Breast epithelium (tissue), 4 donors: Measurements from ENCODE around the gene TRAF7. TPM values are rescaled to one million over a fixed set of nuclear protein-coding genes. Genes with fewer than 3 reads are reported as not detected.
A peak's percentile ranks its signal among the peaks of the same experiment; 100 is the strongest.

Experiments used
- DNase-seq, 2 donors: peaks; one replicate each; pipeline ENCODE4 v3.0.0-alpha.2; 2019; ENCODE audit warnings: low spot score in 2 of 2
- H3K27ac ChIP-seq, 2 donors: fragments of 200-600 bp; sonication (generic) in 1 of 2; one replicate each; pipeline ENCODE4 v1.5.1; 2016 to 2019; ENCODE audit warnings: mild to moderate bottlenecking in 1 of 2
- H3K27me3 ChIP-seq, 2 donors: fragments of 200-600 bp; sonication (generic) in 1 of 2; one replicate each; pipeline versions ENCODE4 v1.5.1 to v1.6.0; 2017 to 2019; ENCODE audit warnings: control low read depth in 1 of 2, mild to moderate bottlenecking in 1 of 2
- H3K36me3 ChIP-seq: fragments of 200-600 bp; one replicate; pipeline ENCODE4 v1.5.1; 2019
- H3K4me1 ChIP-seq, 2 donors: fragments of 200-600 bp; sonication (generic); one replicate each; pipeline ENCODE4 v1.5.1; 2016 to 2019; ENCODE audit warnings: control low read depth in 1 of 2
- H3K4me3 ChIP-seq, 3 donors: fragments of 200-600 bp; sonication (generic); 1 replicate in 2 of 3; 2 replicates in 1 of 3; pipeline ENCODE4 v1.5.1; 2016 to 2019; ENCODE audit warnings: mild to moderate bottlenecking in 3 of 3, moderate library complexity in 2 of 3
- H3K9me3 ChIP-seq, 2 donors: fragments of 200-600 bp; sonication (generic) in 1 of 2; one replicate each; pipeline ENCODE4 v1.5.1; 2016 to 2019; ENCODE audit warnings: control low read depth in 1 of 2
- POLR2A ChIP-seq: fragments of 450-650 bp; IDR thresholded peaks from one replicate; pipeline ENCODE4 v1.6.1; 2016; ENCODE audit warnings: antibody characterized with exemption, mild to moderate bottlenecking, moderate library complexity
- POLR2AphosphoS5 ChIP-seq, 3 donors: sonication (generic); formaldehyde crosslinking; IDR thresholded peaks; one replicate each; pipeline ENCODE4 v1.6.1; 2017; ENCODE audit warnings: antibody characterized with exemption in 3 of 3
- intact Hi-C: fragments of 100-400 bp; cut with DNase I; formaldehyde crosslinking; loops from one replicate; pipeline ENCODE4 v1.15.1; 2023; ENCODE audit warnings: low total_unique reads
- total RNA-seq, 3 donors: library from RNA; depleted of rRNA; stranded (reverse); fragments of >200 nt; gene quantifications; one replicate each; pipeline ENCODE4 v1.1.0, GENCODE V29; 2016
- TF ChIP-seq, protein P1 (sequence below), 3 donors: fragments of 450-650 bp; IDR thresholded peaks; one replicate each; pipeline ENCODE4 v1.5.1; 2016 to 2017; ENCODE audit warnings: antibody characterized with exemption in 3 of 3, mild to moderate bottlenecking in 3 of 3, moderate library complexity in 3 of 3

Gene TRAF7
- total RNA-seq, 3 donors from 2014 or later, result 28.4 to 35.4 (median 32.5) TPM

GRCh38 chr16:2155977-2156848, 631 bp downstream of the TRAF7 start:
- TF ChIP-seq POLR2AphosphoS5 (IDR thresholded peaks at IDR 0.05), result peak in 1 of 3 donors; percentile 9
- TF ChIP-seq POLR2A, result no peak
- no peaks in the 10 kb centered on the region for H3K27me3 ChIP-seq
- intact Hi-C loops, result no loop called here
- H3K27ac ChIP-seq, result peak overlapping the region; percentile 84 to 97
- H3K4me3 ChIP-seq, result peak overlapping the region; percentile 66 to 90 (median 89)
- H3K4me1 ChIP-seq, result peaks cover 46 to 57% of the 10 kb centered on the region in 2 donors
- H3K9me3 ChIP-seq, result no peaks in the 10 kb centered on the region
- no peak for DNase-seq
- H3K36me3 ChIP-seq, result no peaks in the 10 kb centered on the region

DNA sequence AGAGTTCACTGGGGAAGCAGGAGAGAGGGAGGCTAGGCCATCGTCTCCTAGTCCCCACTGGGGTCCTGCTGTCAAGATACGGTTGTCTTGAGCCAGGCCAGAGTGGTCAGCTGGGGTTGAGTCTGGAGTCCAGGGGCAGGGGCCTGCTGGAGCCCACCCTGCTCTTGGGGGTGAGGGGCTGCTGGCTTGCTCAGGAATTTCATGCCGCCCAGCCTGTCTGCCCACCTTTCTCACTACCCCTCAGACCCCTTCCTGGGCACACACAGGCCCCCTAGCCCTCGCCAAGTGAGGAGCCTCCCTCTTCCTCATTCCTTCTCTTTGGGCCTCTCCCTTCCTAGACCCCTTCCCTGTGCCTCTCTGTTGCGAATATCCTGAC, 1.3 kb downstream of the TRAF7 start:
- Histone ChIP-seq H3K36me3 (no peaks in the 10 kb centered on the region), H3K4me1 (peaks cover 52 to 57% of the 10 kb centered on the region in 2 donors), H3K9me3 (no peaks in the 10 kb centered on the region), H3K27ac (peak overlapping the region; percentile 84 to 97), H3K27me3 (no peaks in the 10 kb centered on the region), H3K4me3 (peak overlapping the region; percentile 66 to 90 (median 89))
- TF ChIP-seq, protein P1, sequence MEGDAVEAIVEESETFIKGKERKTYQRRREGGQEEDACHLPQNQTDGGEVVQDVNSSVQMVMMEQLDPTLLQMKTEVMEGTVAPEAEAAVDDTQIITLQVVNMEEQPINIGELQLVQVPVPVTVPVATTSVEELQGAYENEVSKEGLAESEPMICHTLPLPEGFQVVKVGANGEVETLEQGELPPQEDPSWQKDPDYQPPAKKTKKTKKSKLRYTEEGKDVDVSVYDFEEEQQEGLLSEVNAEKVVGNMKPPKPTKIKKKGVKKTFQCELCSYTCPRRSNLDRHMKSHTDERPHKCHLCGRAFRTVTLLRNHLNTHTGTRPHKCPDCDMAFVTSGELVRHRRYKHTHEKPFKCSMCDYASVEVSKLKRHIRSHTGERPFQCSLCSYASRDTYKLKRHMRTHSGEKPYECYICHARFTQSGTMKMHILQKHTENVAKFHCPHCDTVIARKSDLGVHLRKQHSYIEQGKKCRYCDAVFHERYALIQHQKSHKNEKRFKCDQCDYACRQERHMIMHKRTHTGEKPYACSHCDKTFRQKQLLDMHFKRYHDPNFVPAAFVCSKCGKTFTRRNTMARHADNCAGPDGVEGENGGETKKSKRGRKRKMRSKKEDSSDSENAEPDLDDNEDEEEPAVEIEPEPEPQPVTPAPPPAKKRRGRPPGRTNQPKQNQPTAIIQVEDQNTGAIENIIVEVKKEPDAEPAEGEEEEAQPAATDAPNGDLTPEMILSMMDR (IDR thresholded peaks at IDR 0.05), result no peak
- TF ChIP-seq POLR2AphosphoS5 (IDR thresholded peaks at IDR 0.05) (no peak), POLR2A (no peak)
- intact Hi-C loops, result no loop called here
- DNase-seq, result no peak

DNA sequence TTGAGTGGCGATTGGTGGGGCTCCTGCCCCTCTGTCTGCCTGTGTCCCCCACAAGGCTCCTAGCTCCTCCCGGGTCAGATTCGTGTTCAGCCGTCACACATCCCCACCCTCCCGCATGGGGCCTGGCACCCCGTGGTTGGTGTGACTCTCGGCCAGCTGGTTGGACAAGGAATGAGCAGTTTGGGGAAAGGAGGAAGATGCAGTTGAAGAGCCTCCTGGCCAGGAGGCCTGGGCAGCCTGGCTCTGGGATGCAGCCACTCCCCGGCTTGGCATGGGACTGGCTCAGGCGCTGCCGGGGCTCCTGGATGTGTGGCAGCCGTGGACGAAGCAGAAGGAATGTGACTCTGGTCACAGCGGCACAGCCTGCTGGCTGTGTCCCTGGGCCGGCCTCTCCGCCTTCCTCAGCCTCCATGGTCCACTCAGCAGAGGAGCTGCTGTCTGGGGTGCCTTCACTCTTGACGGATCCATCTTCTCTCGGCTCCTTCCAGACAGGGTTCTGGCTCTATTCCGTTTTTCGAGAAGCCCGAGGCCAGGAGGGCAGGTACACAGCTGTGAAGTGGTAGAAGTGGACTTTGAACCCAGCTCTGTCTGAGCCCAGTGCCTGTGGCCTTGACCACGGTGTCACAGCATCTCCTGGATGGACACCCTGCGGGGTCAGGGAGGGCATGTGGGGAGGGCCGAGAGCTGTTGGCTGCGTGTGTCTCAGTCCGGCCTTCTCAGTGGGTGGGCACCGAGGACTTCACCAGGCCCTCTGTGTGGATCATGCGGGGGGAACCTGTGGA, 2.1 kb downstream of the TRAF7 start:
- no peaks in the 10 kb centered on the region for H3K9me3 ChIP-seq
- intact Hi-C loops, result no loop called here
- H3K4me1 ChIP-seq, result peaks cover 53 to 58% of the 10 kb centered on the region in 2 donors
- H3K36me3 ChIP-seq, result no peaks in the 10 kb centered on the region
- TF ChIP-seq POLR2AphosphoS5 (IDR thresholded peaks at IDR 0.05), result no peak
- TF ChIP-seq, protein P1 (IDR thresholded peaks at IDR 0.05), result no peak
- DNase-seq, result peak in 1 of 2 donors; percentile 55
- H3K27me3 ChIP-seq, result no peaks in the 10 kb centered on the region
- H3K27ac ChIP-seq, result peak overlapping the region; percentile 84 to 97
- H3K4me3 ChIP-seq, result peak overlapping the region in 1 of 3 donors; percentile 89

DNA sequence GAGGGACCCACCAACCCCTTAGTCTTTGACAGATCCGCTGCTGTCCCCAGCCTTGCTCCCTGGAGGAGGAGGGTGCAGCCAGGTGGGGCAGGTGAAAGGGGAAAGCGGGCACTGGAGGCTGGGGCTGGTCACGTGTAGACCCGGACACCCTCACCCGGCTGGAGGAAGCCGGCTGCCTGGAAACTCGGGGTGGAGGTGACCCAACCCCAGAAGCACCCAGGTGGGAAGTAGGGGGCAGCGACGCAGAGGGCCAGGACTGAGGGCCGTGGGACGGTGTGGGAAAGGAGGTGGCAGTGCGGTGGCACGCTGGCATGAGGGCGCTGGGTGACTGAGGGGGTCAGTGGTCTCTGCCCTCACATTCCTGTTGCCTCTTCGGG, 2.7 kb downstream of the TRAF7 start:
- Histone ChIP-seq H3K27me3 (no peaks in the 10 kb centered on the region), H3K4me3 (peak overlapping the region in 1 of 3 donors; percentile 89), H3K4me1 (peaks cover 47 to 58% of the 10 kb centered on the region in 2 donors), H3K9me3 (no peaks in the 10 kb centered on the region), H3K27ac (peak overlapping the region; percentile 84 to 97), H3K36me3 (no peaks in the 10 kb centered on the region)
- intact Hi-C loops, result no loop called here
- no peak for DNase-seq
- no peak for TF ChIP-seq POLR2AphosphoS5 (IDR thresholded peaks at IDR 0.05)
- TF ChIP-seq, protein P1 (IDR thresholded peaks at IDR 0.05), result no peak
- no peak for TF ChIP-seq POLR2A

DNA sequence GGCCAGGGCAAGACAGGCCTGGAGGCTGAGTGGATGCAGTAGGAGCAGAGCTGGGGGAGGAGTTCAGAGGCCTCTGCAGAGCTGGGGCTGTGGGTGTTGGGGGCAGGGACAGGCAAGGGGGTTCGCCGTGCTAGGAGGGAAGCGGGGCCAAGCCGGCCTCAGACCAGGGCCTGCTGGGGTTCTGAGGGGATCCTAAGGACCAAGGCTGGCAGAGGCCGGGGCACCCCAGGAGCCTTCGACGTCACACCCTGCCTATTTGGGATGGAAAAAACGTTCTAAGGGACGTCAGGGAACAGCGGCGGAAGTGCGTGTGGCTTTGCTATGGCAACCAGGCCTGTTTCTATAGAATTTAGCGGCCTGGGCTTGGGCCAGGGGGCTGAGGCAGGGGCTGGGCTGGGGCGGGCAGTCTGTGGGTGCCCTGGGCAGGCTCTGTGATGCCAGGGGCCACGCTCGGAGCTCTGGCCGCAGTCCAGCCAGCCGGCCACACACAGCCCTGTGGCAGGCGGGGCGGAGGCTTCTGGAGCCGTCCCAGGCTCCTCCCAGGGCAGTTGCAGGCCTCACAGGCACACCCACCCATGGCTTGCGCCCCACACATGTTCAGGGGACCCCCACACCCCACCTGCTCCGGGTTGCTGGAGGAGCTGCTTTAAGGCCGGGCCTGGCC, 3.7 kb downstream of the TRAF7 start:
- DNase-seq, result no peak
- H3K4me3 ChIP-seq, result peak overlapping the region; percentile 21 to 89 (median 38)
- peaks cover 37 to 53% of the 10 kb centered on the region in 2 donors for H3K4me1 ChIP-seq

More for the DNA sequence above, 3.7 kb downstream of the TRAF7 start:
- intact Hi-C loops, result no loop called here
- TF ChIP-seq POLR2AphosphoS5 (IDR thresholded peaks at IDR 0.05) (no peak), POLR2A (no peak)
- TF ChIP-seq, protein P1 (IDR thresholded peaks at IDR 0.05), result no peak
- no peaks in the 10 kb centered on the region for H3K9me3 ChIP-seq
- no peaks in the 10 kb centered on the region for H3K36me3 ChIP-seq
- no peaks in the 10 kb centered on the region for H3K27me3 ChIP-seq
- H3K27ac ChIP-seq, result peak overlapping the region; percentile 84 to 97
